ENCODE measurements around the gene OR9Q1.

- no peak for TF ChIP-seq EZH2 (IDR thresholded peaks at IDR 0.05; ENCODE audit: low read length)
- TF ChIP-seq CTCF (optimal IDR thresholded peaks at IDR 0.05 in 1 of 3, IDR thresholded peaks at IDR 0.05 in 1 of 3, conservative IDR thresholded peaks at IDR 0.05 in 1 of 3; ENCODE audit: extremely low read depth in 1 of 3, insufficient read depth in 2 of 3, low read length in 3 of 3) = no peak
Measured at GRCh38 chr11:58043379-58043778, 19.7 kb downstream of the OR9Q1 start.

All from keratinocyte (primary cell).